WTC11 (cell line): ENCODE data around the gene DUSP3. TPM values are rescaled to one million over a fixed set of nuclear protein-coding genes. Genes with fewer than 3 reads are reported as not detected.
A peak's percentile ranks its signal among the peaks of the same experiment; 100 is the strongest.

Source experiments
- ATAC-seq: fragments of 200-7000 bp; cut with Tn5 transposase; 2 replicates; pipeline ENCODE4 v1.10.0; 2021; ENCODE audit warnings: mild to moderate bottlenecking, moderate library complexity
- CTCF ChIA-PET: fragments of 300-600 bp; sonication (Branson Sonifier 250); formaldehyde crosslinking; loops from one replicate; lab custom pipeline; 2021; ENCODE audit warnings: antibody characterized with exemption; lab: Charles Lee
- POLR2A ChIA-PET: fragments of 350-600 bp; sonication (Branson Sonifier 250); formaldehyde crosslinking; loops from one replicate; lab custom pipeline; 2021; ENCODE audit warnings: antibody characterized with exemption; lab: Charles Lee
- DNase-seq: peaks from one replicate; pipeline ENCODE4 v3.0.0; 2021; ENCODE audit warnings: low spot score
- H3K27ac Mint-ChIP-seq: 2 replicates; pipeline ENCODE4 v1.8.0; 2021; ENCODE audit warnings: mixed read lengths
- H3K27me3 Mint-ChIP-seq: 2 replicates; pipeline ENCODE4 v1.8.0; 2021; ENCODE audit warnings: low read depth, mild to moderate bottlenecking, moderate library complexity, mixed read lengths
- H3K36me3 Mint-ChIP-seq: 2 replicates; pipeline ENCODE4 v1.8.0; 2021; ENCODE audit warnings: mixed read lengths
- H3K4me1 Mint-ChIP-seq: 2 replicates; pipeline ENCODE4 v1.8.0; 2022; ENCODE audit warnings: mixed read lengths
- H3K4me3 Mint-ChIP-seq: 2 replicates; pipeline ENCODE4 v1.8.0; 2021; ENCODE audit warnings: mild to moderate bottlenecking, moderate library complexity, mixed read lengths
- H3K9me3 Mint-ChIP-seq: 2 replicates; pipeline ENCODE4 v1.8.0; 2021; ENCODE audit warnings: mixed read lengths
- ESRRA ChIP-seq: sonication (generic); formaldehyde crosslinking; IDR thresholded peaks from 2 replicates; pipeline ENCODE4 v1.8.1; 2022; ENCODE audit warnings: mild to moderate bottlenecking, missing genetic modification reagents, borderline replicate concordance
- FOXJ3 ChIP-seq: sonication (generic); formaldehyde crosslinking; IDR thresholded peaks from 2 replicates; pipeline ENCODE4 v1.9.0; 2021; ENCODE audit warnings: missing genetic modification reagents, mild to moderate bottlenecking, borderline replicate concordance
- JAZF1 ChIP-seq: fragments of 250-450 bp; sonication (Bioruptor Pico); IDR thresholded peaks from 2 replicates; pipeline ENCODE4 v1.9.0; 2021; ENCODE audit warnings: moderate library complexity, mild to moderate bottlenecking, inconsistent platforms
- MXD4 ChIP-seq: fragments of 250-450 bp; sonication (Bioruptor Pico); IDR thresholded peaks from 2 replicates; pipeline ENCODE4 v1.8.0; 2021; ENCODE audit warnings: mild to moderate bottlenecking, moderate library complexity, borderline replicate concordance
- OVOL2 ChIP-seq: fragments of 250-450 bp; sonication (Bioruptor Pico); IDR thresholded peaks from 2 replicates; pipeline ENCODE4 v1.9.0; 2021; ENCODE audit warnings: mild to moderate bottlenecking, borderline replicate concordance
- PRRX2 ChIP-seq: fragments of 250-450 bp; sonication (Bioruptor Pico); IDR thresholded peaks from 2 replicates; pipeline ENCODE4 v1.8.0; 2021; ENCODE audit warnings: mild to moderate bottlenecking
- SMAD4 ChIP-seq: sonication (generic); formaldehyde crosslinking; IDR thresholded peaks from 2 replicates; pipeline ENCODE4 v1.8.0; 2022; ENCODE audit warnings: mild to moderate bottlenecking, missing genetic modification reagents
- TEAD4 ChIP-seq: sonication (generic); formaldehyde crosslinking; IDR thresholded peaks from 2 replicates; pipeline ENCODE4 v1.8.0; 2022; ENCODE audit warnings: mild to moderate bottlenecking, missing genetic modification reagents
- TP53 ChIP-seq: sonication (generic); formaldehyde crosslinking; IDR thresholded peaks from 2 replicates; pipeline ENCODE4 v1.8.1; 2023; ENCODE audit warnings: mild to moderate bottlenecking, missing genetic modification reagents
- total RNA-seq: library from RNA; stranded (reverse); gene quantifications from 3 replicates; pipeline ENCODE4 v1.2.3, GENCODE V29; 2021
- TF ChIP-seq, protein P1 (sequence below): sonication (generic); formaldehyde crosslinking; IDR thresholded peaks from 2 replicates; pipeline ENCODE4 v1.8.1; 2023; ENCODE audit warnings: mild to moderate bottlenecking, missing genetic modification reagents, moderate library complexity
- TF ChIP-seq, protein P2 (sequence below): fragments of 250-450 bp; sonication (Bioruptor Pico); IDR thresholded peaks from 2 replicates; pipeline ENCODE4 v2.1.2; 2022; ENCODE audit warnings: mild to moderate bottlenecking, moderate library complexity
- TF ChIP-seq, protein P3 (sequence below): sonication (generic); formaldehyde crosslinking; IDR thresholded peaks from 2 replicates; pipeline ENCODE4 v1.8.1; 2022; ENCODE audit warnings: mild to moderate bottlenecking, missing genetic modification reagents, moderate library complexity, borderline replicate concordance
- TF ChIP-seq, protein P4 (sequence below): sonication (generic); formaldehyde crosslinking; IDR thresholded peaks from 2 replicates; pipeline ENCODE4 v1.8.1; 2023; ENCODE audit warnings: mild to moderate bottlenecking, missing genetic modification reagents, moderate library complexity
- TF ChIP-seq, protein P5 (sequence below): sonication (generic); formaldehyde crosslinking; IDR thresholded peaks from 2 replicates; pipeline ENCODE4 v1.8.1; 2022; ENCODE audit warnings: missing genetic modification reagents, borderline replicate concordance
- TF ChIP-seq, protein P6 (sequence below): sonication (generic); formaldehyde crosslinking; IDR thresholded peaks from 2 replicates; pipeline ENCODE4 v1.8.0; 2023; ENCODE audit warnings: mild to moderate bottlenecking, missing genetic modification reagents

DUSP3 gene
- total RNA-seq, 1 experiment from 2014 or later = 31.5 TPM

DNA sequence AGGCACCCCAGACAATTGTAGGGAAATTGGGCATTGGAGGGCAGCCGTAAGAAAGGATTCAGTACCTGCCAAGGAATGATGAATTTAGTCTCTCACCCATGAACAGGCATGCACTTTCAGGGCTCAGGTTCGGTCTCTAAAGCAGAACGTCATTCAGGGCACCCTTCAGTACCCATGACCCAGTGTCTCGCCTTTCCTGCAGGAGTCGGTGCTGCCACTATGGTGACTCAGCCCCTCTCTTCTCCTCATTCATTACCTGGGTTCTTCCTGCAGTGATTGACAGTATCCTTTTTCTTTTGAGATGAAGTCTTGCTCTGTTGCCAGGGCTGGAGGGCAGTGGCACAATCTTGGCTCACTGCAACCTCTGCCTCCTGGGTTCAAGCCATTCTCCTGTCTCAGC, 28.6 kb downstream of the DUSP3 start:
- H3K4me3 Mint-ChIP-seq = no peak overlapping the region
- H3K27me3 Mint-ChIP-seq = peaks cover 12% of the 10 kb centered on the region
- no peak for DNase-seq
- H3K36me3 Mint-ChIP-seq = no peaks in the 10 kb centered on the region
- POLR2A ChIA-PET = no interaction called here
- ATAC-seq = no peak
- no peak overlapping the region for H3K27ac Mint-ChIP-seq
- CTCF ChIA-PET = interaction anchor here (1.5 to 1.6 kb wide), 2 partner anchors 10 to 17 kb away, joined by 3 to 4 read pairs; no protein-coding TSS in a partner anchor
- peaks cover 26% of the 10 kb centered on the region for H3K4me1 Mint-ChIP-seq
- TF ChIP-seq, protein P1, sequence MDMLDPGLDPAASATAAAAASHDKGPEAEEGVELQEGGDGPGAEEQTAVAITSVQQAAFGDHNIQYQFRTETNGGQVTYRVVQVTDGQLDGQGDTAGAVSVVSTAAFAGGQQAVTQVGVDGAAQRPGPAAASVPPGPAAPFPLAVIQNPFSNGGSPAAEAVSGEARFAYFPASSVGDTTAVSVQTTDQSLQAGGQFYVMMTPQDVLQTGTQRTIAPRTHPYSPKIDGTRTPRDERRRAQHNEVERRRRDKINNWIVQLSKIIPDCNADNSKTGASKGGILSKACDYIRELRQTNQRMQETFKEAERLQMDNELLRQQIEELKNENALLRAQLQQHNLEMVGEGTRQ (CRISPR knock-in tag) = no peak
- TF ChIP-seq, protein P2, sequence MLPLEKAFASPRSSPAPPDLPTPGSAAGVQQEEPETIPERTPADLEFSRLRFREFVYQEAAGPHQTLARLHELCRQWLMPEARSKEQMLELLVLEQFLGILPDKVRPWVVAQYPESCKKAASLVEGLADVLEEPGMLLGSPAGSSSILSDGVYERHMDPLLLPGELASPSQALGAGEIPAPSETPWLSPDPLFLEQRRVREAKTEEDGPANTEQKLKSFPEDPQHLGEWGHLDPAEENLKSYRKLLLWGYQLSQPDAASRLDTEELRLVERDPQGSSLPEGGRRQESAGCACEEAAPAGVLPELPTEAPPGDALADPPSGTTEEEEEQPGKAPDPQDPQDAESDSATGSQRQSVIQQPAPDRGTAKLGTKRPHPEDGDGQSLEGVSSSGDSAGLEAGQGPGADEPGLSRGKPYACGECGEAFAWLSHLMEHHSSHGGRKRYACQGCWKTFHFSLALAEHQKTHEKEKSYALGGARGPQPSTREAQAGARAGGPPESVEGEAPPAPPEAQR = no peak
- TF ChIP-seq OVOL2 (CRISPR knock-in tag) (no peak), PRRX2 (CRISPR knock-in tag) (no peak), TP53 (CRISPR knock-in tag) (no peak), SMAD4 (no peak)
- TF ChIP-seq, protein P3, sequence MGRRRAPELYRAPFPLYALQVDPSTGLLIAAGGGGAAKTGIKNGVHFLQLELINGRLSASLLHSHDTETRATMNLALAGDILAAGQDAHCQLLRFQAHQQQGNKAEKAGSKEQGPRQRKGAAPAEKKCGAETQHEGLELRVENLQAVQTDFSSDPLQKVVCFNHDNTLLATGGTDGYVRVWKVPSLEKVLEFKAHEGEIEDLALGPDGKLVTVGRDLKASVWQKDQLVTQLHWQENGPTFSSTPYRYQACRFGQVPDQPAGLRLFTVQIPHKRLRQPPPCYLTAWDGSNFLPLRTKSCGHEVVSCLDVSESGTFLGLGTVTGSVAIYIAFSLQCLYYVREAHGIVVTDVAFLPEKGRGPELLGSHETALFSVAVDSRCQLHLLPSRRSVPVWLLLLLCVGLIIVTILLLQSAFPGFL (CRISPR knock-in tag) = no peak
- TF ChIP-seq, protein P4, sequence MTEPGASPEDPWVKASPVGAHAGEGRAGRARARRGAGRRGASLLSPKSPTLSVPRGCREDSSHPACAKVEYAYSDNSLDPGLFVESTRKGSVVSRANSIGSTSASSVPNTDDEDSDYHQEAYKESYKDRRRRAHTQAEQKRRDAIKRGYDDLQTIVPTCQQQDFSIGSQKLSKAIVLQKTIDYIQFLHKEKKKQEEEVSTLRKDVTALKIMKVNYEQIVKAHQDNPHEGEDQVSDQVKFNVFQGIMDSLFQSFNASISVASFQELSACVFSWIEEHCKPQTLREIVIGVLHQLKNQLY (CRISPR knock-in tag) = no peak
- TF ChIP-seq, all 79 proteins: peak for 0
- H3K9me3 Mint-ChIP-seq = no peaks in the 10 kb centered on the region

DNA sequence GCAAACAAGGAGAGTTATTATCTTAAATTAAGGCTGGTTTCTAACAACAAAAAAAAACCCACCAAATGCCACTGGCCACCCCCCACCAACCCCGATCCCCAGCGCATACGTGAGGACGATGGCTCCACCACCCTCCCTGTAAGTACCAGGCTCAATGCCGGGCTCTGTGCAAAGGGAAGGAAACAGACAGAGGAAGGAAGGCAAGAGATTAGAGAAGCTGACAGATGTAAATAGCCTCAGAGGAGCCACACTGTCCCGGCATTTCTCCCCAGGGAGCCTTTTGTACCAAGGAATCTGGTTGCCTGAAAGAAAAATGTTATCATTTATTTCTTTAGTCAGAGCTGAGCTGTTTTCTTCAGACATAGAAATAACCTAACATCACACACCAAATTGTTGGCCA, 33.2 kb downstream of the DUSP3 start:
- Mint-ChIP-seq H3K9me3 (peaks cover 5% of the 10 kb centered on the region; the same call in 1 of the 2 replicates), H3K36me3 (no peaks in the 10 kb centered on the region), H3K4me1 (peaks cover 36% of the 10 kb centered on the region), H3K27me3 (no peaks in the 10 kb centered on the region; the same call in 1 of the 2 replicates), H3K4me3 (no peak overlapping the region), H3K27ac (no peak overlapping the region)
- ATAC-seq (peak; percentile 72), DNase-seq (peak; percentile 21)
- CTCF ChIA-PET = interaction anchor here (0.5 to 3.2 kb wide), 8 partner anchors 10 to 170 kb away, joined by 3 to 17 read pairs (median 4); no protein-coding TSS in a partner anchor
- TF ChIP-seq ESRRA = no peak
- POLR2A ChIA-PET = no interaction called here

DNA sequence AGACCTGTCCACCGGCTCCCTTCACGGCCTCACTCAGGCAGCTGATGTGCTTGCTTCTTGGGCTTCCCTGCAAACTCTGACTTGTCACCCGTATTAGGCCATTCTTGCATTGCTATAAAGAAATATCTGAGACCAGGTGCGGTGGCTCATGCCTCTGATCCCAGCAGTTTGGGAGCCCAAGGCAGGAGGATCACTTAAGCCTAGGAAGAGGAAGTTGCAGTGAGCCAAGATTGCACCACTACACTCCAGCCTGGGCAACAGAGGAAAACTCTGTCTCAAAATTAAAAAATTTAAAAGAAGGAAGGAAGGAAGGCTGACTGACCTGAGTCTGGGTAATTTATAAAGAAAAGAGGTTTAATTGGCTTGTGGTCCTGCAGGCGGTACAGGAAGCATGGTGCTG, 37.1 kb downstream of the DUSP3 start:
- H3K4me1 Mint-ChIP-seq = peaks cover 37% of the 10 kb centered on the region
- POLR2A ChIA-PET = interaction anchor here (0.6 kb wide), 1 partner anchor 73 kb away, joined by 5 read pairs; no protein-coding TSS in a partner anchor
- H3K4me3 Mint-ChIP-seq = no peak overlapping the region
- TF ChIP-seq TEAD4 (CRISPR knock-in tag) = no peak
- peaks cover 5% of the 10 kb centered on the region; the same call in 1 of the 2 replicates for H3K9me3 Mint-ChIP-seq
- no peaks in the 10 kb centered on the region; the same call in 1 of the 2 replicates for H3K27me3 Mint-ChIP-seq
- no peaks in the 10 kb centered on the region for H3K36me3 Mint-ChIP-seq
- H3K27ac Mint-ChIP-seq = no peak overlapping the region
- no peak for ATAC-seq
- CTCF ChIA-PET = interaction anchor here (0.5 to 1.4 kb wide), 2 partner anchors 48 to 165 kb away, joined by 4 to 5 read pairs; no protein-coding TSS in a partner anchor
- no peak for DNase-seq

DNA sequence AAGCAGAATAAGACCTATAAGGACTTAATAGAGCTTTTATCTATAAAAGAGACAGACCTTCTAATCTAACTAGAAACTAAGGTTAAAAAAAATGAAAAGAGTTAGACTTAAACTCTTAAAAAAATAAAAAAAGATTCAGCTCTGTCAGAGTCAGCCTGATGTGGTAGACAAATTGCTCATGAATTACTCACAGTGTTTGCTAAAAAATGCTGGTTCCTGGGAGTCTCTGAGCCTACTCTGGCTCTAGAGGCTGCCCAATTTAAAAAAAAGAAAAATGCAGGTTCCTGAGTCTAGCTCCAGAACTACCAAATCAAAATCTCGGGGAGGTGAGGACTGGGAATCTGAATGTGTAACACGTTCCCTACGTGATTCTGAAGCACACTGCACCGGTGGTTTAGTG, 38.2 kb downstream of the DUSP3 start:
- Mint-ChIP-seq H3K27ac (no peak overlapping the region), H3K36me3 (no peaks in the 10 kb centered on the region), H3K4me1 (peaks cover 31% of the 10 kb centered on the region), H3K27me3 (no peaks in the 10 kb centered on the region; the same call in 1 of the 2 replicates), H3K4me3 (no peak overlapping the region), H3K9me3 (peaks cover 5% of the 10 kb centered on the region; the same call in 1 of the 2 replicates)
- ATAC-seq (no peak), DNase-seq (no peak)
- POLR2A ChIA-PET = no interaction called here
- CTCF ChIA-PET = interaction anchor here (0.9 to 1.6 kb wide), 4 partner anchors 20 to 105 kb away, joined by 3 to 5 read pairs (median 4); no protein-coding TSS in a partner anchor
- TF ChIP-seq FOXJ3 (CRISPR knock-in tag) (no peak), TEAD4 (CRISPR knock-in tag) (no peak), MXD4 (CRISPR knock-in tag) (no peak), JAZF1 (CRISPR knock-in tag) (no peak)
- TF ChIP-seq, protein P5, sequence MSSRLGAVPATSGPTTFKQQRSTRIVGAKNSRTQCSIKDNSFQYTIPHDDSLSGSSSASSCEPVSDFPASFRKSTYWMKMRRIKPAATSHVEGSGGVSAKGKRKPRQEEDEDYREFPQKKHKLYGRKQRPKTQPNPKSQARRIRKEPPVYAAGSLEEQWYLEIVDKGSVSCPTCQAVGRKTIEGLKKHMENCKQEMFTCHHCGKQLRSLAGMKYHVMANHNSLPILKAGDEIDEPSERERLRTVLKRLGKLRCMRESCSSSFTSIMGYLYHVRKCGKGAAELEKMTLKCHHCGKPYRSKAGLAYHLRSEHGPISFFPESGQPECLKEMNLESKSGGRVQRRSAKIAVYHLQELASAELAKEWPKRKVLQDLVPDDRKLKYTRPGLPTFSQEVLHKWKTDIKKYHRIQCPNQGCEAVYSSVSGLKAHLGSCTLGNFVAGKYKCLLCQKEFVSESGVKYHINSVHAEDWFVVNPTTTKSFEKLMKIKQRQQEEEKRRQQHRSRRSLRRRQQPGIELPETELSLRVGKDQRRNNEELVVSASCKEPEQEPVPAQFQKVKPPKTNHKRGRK = no peak
- TF ChIP-seq, protein P6, sequence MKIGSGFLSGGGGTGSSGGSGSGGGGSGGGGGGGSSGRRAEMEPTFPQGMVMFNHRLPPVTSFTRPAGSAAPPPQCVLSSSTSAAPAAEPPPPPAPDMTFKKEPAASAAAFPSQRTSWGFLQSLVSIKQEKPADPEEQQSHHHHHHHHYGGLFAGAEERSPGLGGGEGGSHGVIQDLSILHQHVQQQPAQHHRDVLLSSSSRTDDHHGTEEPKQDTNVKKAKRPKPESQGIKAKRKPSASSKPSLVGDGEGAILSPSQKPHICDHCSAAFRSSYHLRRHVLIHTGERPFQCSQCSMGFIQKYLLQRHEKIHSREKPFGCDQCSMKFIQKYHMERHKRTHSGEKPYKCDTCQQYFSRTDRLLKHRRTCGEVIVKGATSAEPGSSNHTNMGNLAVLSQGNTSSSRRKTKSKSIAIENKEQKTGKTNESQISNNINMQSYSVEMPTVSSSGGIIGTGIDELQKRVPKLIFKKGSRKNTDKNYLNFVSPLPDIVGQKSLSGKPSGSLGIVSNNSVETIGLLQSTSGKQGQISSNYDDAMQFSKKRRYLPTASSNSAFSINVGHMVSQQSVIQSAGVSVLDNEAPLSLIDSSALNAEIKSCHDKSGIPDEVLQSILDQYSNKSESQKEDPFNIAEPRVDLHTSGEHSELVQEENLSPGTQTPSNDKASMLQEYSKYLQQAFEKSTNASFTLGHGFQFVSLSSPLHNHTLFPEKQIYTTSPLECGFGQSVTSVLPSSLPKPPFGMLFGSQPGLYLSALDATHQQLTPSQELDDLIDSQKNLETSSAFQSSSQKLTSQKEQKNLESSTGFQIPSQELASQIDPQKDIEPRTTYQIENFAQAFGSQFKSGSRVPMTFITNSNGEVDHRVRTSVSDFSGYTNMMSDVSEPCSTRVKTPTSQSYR (CRISPR knock-in tag) = no peak
